Peyer's patch (tissue), 4 donors: ENCODE data around the gene TRAF3. TPM values are rescaled to one million over a fixed set of nuclear protein-coding genes. Genes with fewer than 3 reads are reported as not detected.
"Not testable (repeated sequence)": the region's sequence is repeated elsewhere in the genome, so short reads cannot be mapped to it uniquely, and the experiment has no call there.

Experiments used
- DNase-seq, 3 donors: peaks; one replicate each; pipeline ENCODE4 v3.0.0-alpha.2; 2017 to 2019
- H3K27ac ChIP-seq, 4 donors: fragments of 200-600 bp; sonication (generic); one replicate each; pipeline ENCODE4 v1.5.1; 2016 to 2019
- H3K27me3 ChIP-seq, 2 donors: fragments of 200-600 bp; sonication (generic); one replicate each; pipeline ENCODE4 v1.5.1; 2019
- H3K36me3 ChIP-seq, 3 donors: fragments of 200-600 bp; sonication (generic); one replicate each; pipeline ENCODE4 v1.5.1; 2016 to 2019
- H3K4me1 ChIP-seq, 4 donors: fragments of 200-600 bp; sonication (generic); one replicate each; pipeline ENCODE4 v1.5.1; 2016 to 2019
- H3K4me3 ChIP-seq, 4 donors: fragments of 200-600 bp; sonication (generic); 1 replicate in 3 of 4; 2 replicates in 1 of 4; pipeline ENCODE4 v1.5.1; 2016 to 2019; ENCODE audit warnings: mild to moderate bottlenecking in 1 of 4
- H3K9me3 ChIP-seq, 4 donors: fragments of 200-600 bp; sonication (generic); one replicate each; pipeline ENCODE4 v1.5.1; 2016 to 2019; ENCODE audit warnings: mild to moderate bottlenecking in 1 of 4
- POLR2A ChIP-seq, 2 donors: fragments of 450-650 bp; IDR thresholded peaks; one replicate each; pipeline ENCODE4 v1.5.1; 2017; ENCODE audit warnings: antibody characterized with exemption in 2 of 2, mild to moderate bottlenecking in 2 of 2, moderate library complexity in 2 of 2
- total RNA-seq, 4 donors: library from RNA; depleted of rRNA; stranded (reverse); fragments of >200 nt; gene quantifications; one replicate each; pipeline ENCODE4 v1.1.0, GENCODE V29; 2016
- TF ChIP-seq, protein P1 (sequence below), 6 experiments: fragments of 450-650 bp in 4 of 6; fragments of 200-600 bp in 2 of 6; sonication (generic) in 1 of 6; IDR thresholded peaks; one replicate each; pipeline ENCODE4 v1.5.1; 2017 to 2019; ENCODE audit warnings: antibody characterized with exemption in 6 of 6, mild to moderate bottlenecking in 3 of 6, moderate library complexity in 1 of 6

Gene TRAF3
- total RNA-seq, 4 donors from 2014 or later = 31.7 to 47.8 (median 41.8) TPM

GRCh38 chr14:102863381-102863780 is 86.1 kb downstream of the TRAF3 start:
- H3K9me3 ChIP-seq = peaks cover 0 to 5% (median 0%) of the 10 kb centered on the region in 4 donors
- no peaks in the 10 kb centered on the region for H3K36me3 ChIP-seq
- H3K27me3 ChIP-seq = no peaks in the 10 kb centered on the region
- no peak overlapping the region for H3K27ac ChIP-seq
- no peak overlapping the region for H3K4me3 ChIP-seq
- TF ChIP-seq, protein P1, sequence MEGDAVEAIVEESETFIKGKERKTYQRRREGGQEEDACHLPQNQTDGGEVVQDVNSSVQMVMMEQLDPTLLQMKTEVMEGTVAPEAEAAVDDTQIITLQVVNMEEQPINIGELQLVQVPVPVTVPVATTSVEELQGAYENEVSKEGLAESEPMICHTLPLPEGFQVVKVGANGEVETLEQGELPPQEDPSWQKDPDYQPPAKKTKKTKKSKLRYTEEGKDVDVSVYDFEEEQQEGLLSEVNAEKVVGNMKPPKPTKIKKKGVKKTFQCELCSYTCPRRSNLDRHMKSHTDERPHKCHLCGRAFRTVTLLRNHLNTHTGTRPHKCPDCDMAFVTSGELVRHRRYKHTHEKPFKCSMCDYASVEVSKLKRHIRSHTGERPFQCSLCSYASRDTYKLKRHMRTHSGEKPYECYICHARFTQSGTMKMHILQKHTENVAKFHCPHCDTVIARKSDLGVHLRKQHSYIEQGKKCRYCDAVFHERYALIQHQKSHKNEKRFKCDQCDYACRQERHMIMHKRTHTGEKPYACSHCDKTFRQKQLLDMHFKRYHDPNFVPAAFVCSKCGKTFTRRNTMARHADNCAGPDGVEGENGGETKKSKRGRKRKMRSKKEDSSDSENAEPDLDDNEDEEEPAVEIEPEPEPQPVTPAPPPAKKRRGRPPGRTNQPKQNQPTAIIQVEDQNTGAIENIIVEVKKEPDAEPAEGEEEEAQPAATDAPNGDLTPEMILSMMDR (IDR thresholded peaks at IDR 0.05) = no peak
- TF ChIP-seq POLR2A (IDR thresholded peaks at IDR 0.05) = no peak
- DNase-seq = no peak
- no peaks in the 10 kb centered on the region for H3K4me1 ChIP-seq

- not testable (repeated sequence) for H3K4me1 ChIP-seq, H3K9me3 ChIP-seq, H3K27me3 ChIP-seq, H3K27ac ChIP-seq, H3K4me3 ChIP-seq, DNase-seq, H3K36me3 ChIP-seq
These were observed 88.7 kb downstream of the TRAF3 start for GRCh38 chr14:102865916-102866315.

DNA sequence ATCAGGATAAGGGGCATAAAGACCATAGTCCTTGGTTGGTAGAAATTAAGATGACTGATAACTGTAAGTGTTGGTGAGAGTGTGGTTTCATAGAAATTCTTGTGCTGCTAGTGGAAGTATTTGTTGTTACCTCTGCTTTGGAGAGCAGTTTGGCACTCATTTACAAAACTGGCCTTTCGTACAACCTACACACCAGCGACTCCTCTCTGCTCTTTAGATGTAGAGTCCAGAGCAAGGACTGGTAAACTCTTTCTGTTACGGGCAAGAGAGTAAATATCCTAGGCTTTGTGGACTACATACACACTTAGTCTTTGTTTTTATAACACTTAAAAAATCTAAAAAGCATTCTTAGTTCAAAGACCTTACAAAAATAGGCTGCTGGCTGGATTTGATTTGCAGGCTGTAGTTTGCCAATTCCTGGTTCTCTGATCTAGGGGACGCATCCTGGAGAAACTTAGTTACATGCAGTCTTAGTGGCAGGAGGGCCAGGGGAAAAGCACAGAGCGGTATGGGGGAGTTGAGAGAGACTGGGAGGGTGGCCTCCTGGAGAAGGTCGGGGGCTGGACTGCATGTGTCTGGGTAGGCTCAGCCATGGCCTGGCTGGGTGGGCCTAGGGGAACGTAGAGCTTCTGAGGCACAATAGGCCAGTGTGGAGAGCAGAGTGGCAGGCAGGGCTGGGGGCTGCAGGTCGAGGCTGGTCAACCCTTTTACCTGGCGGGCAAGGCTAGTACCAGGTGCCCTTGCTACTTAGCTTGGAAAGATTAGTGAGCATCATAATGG is 89.9 kb downstream of the TRAF3 start:
- peaks cover 0 to 3% (median 0%) of the 10 kb centered on the region in 4 donors for H3K9me3 ChIP-seq
- H3K27ac ChIP-seq = no peak overlapping the region
- no peak overlapping the region for H3K4me3 ChIP-seq
- H3K36me3 ChIP-seq = peaks cover 0 to 21% (median 0%) of the 10 kb centered on the region in 3 donors
- peaks cover 0 to 11% (median 0%) of the 10 kb centered on the region in 4 donors for H3K4me1 ChIP-seq
- no peak for TF ChIP-seq POLR2A (IDR thresholded peaks at IDR 0.05)
- TF ChIP-seq, protein P1 (IDR thresholded peaks at IDR 0.05) = no peak
- no peak for DNase-seq
- H3K27me3 ChIP-seq = no peaks in the 10 kb centered on the region

- TF ChIP-seq, protein P1 (IDR thresholded peaks at IDR 0.05) = no peak
- TF ChIP-seq POLR2A (IDR thresholded peaks at IDR 0.05) = no peak
- peaks cover 0 to 18% (median 0%) of the 10 kb centered on the region in 4 donors for H3K4me1 ChIP-seq
- H3K27me3 ChIP-seq = no peaks in the 10 kb centered on the region
- peaks cover 0 to 24% (median 0%) of the 10 kb centered on the region in 3 donors for H3K36me3 ChIP-seq
- H3K27ac ChIP-seq = no peak overlapping the region
- H3K9me3 ChIP-seq = no peaks in the 10 kb centered on the region
- no peak overlapping the region for H3K4me3 ChIP-seq
- DNase-seq = peak in 1 of 3 donors; percentile 68
These were observed 90.8 kb downstream of the TRAF3 start for GRCh38 chr14:102867826-102868580.

GRCh38 chr14:102868956-102869547 is 91.8 kb downstream of the TRAF3 start:
- Histone ChIP-seq H3K4me3 (no peak overlapping the region), H3K4me1 (peaks cover 0 to 24% (median under 1%) of the 10 kb centered on the region in 4 donors), H3K27me3 (no peaks in the 10 kb centered on the region), H3K36me3 (peaks cover 0 to 28% (median 0%) of the 10 kb centered on the region in 3 donors), H3K27ac (peak overlapping the region in 2 of 4 donors; percentile 27 to 45), H3K9me3 (no peaks in the 10 kb centered on the region)
- no peak for DNase-seq
- TF ChIP-seq, protein P1 (IDR thresholded peaks at IDR 0.05) = no peak
- TF ChIP-seq POLR2A (IDR thresholded peaks at IDR 0.05) = no peak
